Prostate gland (tissue), 2 donors: ENCODE measurements around the gene UVSSA.

Source experiments
- CTCF ChIP-seq, 4 experiments: fragments of 200-600 bp in 2 of 4; fragments of 450-650 bp in 2 of 4; sonication (generic) in 2 of 4; IDR thresholded peaks; 1 replicate in 3 of 4; 2 replicates in 1 of 4; pipeline ENCODE4 v1.5.1; 2016 to 2019; ENCODE audit warnings: antibody characterized with exemption in 4 of 4, mild to moderate bottlenecking in 2 of 4, moderate library complexity in 2 of 4
- POLR2A ChIP-seq: fragments of 450-650 bp; IDR thresholded peaks from one replicate; pipeline ENCODE4 v1.6.1; 2016; ENCODE audit warnings: antibody characterized with exemption, mild to moderate bottlenecking
- POLR2AphosphoS5 ChIP-seq: sonication (generic); formaldehyde crosslinking; IDR thresholded peaks from one replicate; pipeline ENCODE4 v1.6.1; 2017; ENCODE audit warnings: antibody characterized with exemption

- TF ChIP-seq CTCF (IDR thresholded peaks at IDR 0.05) (no peak), POLR2A (no peak), POLR2AphosphoS5 (no peak)
Observed at GRCh38 chr4:1360423-1361283, 13.6 kb downstream of the UVSSA start.
